ENCODE results near the gene ZDHHC14.

- no peak for TF ChIP-seq MAX (IDR thresholded peaks at IDR 0.05; ENCODE audit: low read depth, low read length)
- TF ChIP-seq CTCF (IDR thresholded peaks at IDR 0.05; ENCODE audit: low read depth, low read length) = no peak
- TF ChIP-seq POLR2A (IDR thresholded peaks at IDR 0.05; ENCODE audit: extremely low read depth, insufficient read length) = no peak
- no peak for TF ChIP-seq MYC (IDR thresholded peaks at IDR 0.05; ENCODE audit: low read depth, low read length)
Observed at GRCh38 chr6:157368359-157369049, 12.5 kb upstream of the ZDHHC14 start.

Measured in NB4 (cell line).